ENCODE data around the gene CSRP1. TPM values are rescaled to one million over a fixed set of nuclear protein-coding genes. Genes with fewer than 3 reads are reported as not detected.

The CSRP1 gene
- total RNA-seq, 4 donors from 2014 or later = 913 to 2,516 (median 1,349) TPM

DNA sequence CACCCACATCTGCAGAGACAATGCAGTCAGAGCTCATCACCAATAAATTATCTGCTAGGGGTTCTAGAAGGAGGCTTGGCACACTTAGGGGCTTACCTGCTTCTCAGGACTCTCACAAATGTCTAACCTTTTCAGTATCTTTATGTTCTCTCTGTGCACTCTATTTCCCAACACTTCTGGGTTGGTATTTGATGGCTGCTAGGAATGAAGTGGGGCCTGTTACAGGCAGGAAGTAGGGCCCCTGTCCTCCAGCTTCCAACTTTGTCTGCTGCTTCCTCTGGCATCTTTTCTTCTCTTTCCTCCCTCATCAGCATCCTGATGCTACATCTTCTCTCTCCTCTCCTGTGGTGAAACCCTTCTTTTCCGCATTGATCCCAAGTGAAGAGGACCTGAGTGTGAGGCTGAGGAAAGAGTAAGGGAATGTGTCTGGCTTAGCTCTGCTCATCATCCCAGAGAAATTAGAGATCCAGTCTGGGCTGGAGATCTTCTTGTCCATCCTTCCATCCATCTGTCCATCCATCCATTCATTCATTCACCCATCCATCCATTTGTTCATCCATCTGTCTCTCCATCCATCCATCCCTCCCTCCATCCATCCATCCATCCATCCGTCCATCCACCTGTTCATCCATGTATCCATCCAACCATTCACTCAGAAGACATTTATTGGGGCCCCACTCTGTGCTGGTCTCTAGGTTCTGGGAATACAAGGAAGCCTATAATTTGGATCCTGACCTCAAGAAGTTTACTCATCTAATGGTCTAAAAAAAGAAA is 2.9 kb upstream of the CSRP1 start:
- Histone ChIP-seq H3K4me1 (peaks cover 4 to 12% of the 10 kb centered on the region in 2 donors), H3K27ac (peak overlapping the region; percentile 97 to 99)

DNA sequence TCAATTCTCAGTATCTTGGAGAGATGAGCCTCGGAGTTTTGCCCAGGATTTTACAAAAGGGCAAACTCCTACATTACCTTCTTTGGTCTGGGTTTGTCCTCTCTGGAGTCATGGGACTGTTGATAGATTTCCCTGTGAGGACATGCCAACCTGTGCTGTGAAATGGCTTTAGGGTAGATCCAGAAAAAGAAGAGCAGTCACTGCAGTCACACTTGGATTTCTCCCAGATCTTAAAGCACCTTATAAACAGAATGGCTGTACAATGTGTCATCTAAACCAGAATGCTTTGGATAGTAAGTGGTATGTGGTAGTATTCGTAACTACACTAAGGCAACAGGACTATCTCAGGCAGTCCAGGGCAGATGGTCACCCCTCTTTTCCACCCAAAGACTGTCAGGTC is 1.9 kb upstream of the CSRP1 start:
- TF ChIP-seq, protein P1, sequence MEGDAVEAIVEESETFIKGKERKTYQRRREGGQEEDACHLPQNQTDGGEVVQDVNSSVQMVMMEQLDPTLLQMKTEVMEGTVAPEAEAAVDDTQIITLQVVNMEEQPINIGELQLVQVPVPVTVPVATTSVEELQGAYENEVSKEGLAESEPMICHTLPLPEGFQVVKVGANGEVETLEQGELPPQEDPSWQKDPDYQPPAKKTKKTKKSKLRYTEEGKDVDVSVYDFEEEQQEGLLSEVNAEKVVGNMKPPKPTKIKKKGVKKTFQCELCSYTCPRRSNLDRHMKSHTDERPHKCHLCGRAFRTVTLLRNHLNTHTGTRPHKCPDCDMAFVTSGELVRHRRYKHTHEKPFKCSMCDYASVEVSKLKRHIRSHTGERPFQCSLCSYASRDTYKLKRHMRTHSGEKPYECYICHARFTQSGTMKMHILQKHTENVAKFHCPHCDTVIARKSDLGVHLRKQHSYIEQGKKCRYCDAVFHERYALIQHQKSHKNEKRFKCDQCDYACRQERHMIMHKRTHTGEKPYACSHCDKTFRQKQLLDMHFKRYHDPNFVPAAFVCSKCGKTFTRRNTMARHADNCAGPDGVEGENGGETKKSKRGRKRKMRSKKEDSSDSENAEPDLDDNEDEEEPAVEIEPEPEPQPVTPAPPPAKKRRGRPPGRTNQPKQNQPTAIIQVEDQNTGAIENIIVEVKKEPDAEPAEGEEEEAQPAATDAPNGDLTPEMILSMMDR (IDR thresholded peaks at IDR 0.05) = no peak
- no peak for TF ChIP-seq POLR2A (IDR thresholded peaks at IDR 0.05)
- no peak overlapping the region for H3K4me3 ChIP-seq
- no peaks in the 10 kb centered on the region for H3K9me3 ChIP-seq
- peak overlapping the region; percentile 97 to 99 for H3K27ac ChIP-seq
- peak in 1 of 2 donors; percentile 43 for DNase-seq
- intact Hi-C loops (cut with DNase I; ENCODE audit: low total_unique reads) = no loop called here
- no peaks in the 10 kb centered on the region for H3K36me3 ChIP-seq
- peaks cover 4 to 12% of the 10 kb centered on the region in 2 donors for H3K4me1 ChIP-seq
- no peaks in the 10 kb centered on the region for H3K27me3 ChIP-seq

More for the DNA sequence above, 2.9 kb upstream of the CSRP1 start:
- H3K4me3 ChIP-seq = no peak overlapping the region
- no peaks in the 10 kb centered on the region for H3K36me3 ChIP-seq
- DNase-seq = peak in 1 of 2 donors; percentile 27
- intact Hi-C loops (cut with DNase I; ENCODE audit: low total_unique reads) = loop anchor here (5.0 kb wide), 1 partner anchor 62 kb away; no protein-coding TSS in a partner anchor
- no peaks in the 10 kb centered on the region for H3K27me3 ChIP-seq
- TF ChIP-seq POLR2A (IDR thresholded peaks at IDR 0.05) = no peak
- TF ChIP-seq, protein P1 (IDR thresholded peaks at IDR 0.05) = no peak
- no peaks in the 10 kb centered on the region for H3K9me3 ChIP-seq

DNA sequence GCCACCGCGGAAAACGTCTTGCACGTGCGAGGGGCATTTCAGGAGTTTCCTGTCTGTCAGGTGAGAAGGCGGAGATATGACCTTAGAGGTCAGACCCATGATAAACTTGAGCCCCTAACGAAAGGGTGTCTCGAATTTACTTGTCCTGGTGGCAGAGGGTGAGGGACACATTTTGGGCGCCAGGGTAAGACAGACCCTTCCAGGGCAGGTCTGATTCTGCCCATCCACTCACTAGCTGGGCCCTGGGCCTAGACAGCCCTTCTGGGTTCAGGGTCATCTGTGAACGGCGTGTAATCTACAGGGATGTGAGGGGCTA is 395 bp upstream of the CSRP1 start:
- no peak for DNase-seq
- intact Hi-C loops (cut with DNase I; ENCODE audit: low total_unique reads) = no loop called here
- H3K4me1 ChIP-seq = peaks cover 4 to 12% of the 10 kb centered on the region in 2 donors
- no peaks in the 10 kb centered on the region for H3K27me3 ChIP-seq
- H3K9me3 ChIP-seq = no peaks in the 10 kb centered on the region
- TF ChIP-seq POLR2A (IDR thresholded peaks at IDR 0.05) = no peak
- TF ChIP-seq, protein P1 (IDR thresholded peaks at IDR 0.05) = no peak
- peak overlapping the region; percentile 97 to 99 for H3K27ac ChIP-seq
- no peaks in the 10 kb centered on the region for H3K36me3 ChIP-seq
- H3K4me3 ChIP-seq = peak overlapping the region; percentile 67 to 93

DNA sequence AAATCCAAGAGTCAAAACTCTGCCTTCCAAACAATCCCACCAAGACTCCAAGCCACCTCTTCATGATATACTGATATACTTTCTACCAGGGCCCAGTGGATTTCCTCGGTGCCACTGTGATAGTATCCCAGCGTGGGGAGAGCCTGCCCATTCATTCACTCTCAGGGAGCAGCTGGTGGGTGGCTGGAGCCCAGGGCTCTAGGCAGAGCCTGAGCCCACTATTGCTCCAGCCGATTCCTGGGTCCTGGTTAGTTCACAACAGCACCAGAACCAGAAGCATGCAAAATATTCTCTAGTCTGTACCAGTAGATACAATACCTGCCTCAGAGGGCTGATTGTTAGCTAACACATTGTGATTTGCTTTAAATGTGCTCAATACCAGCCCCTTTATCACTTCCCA is 831 bp downstream of the CSRP1 start:
- TF ChIP-seq, protein P1 (IDR thresholded peaks at IDR 0.05) = no peak
- no peak for TF ChIP-seq POLR2A (IDR thresholded peaks at IDR 0.05)
- Histone ChIP-seq H3K4me3 (peak overlapping the region; percentile 67 to 93), H3K4me1 (peaks cover 0 to 16% of the 10 kb centered on the region in 2 donors), H3K9me3 (no peaks in the 10 kb centered on the region), H3K36me3 (no peaks in the 10 kb centered on the region), H3K27ac (peak overlapping the region; percentile 97 to 99), H3K27me3 (no peaks in the 10 kb centered on the region)
- DNase-seq = peak in 1 of 2 donors; percentile 27
- intact Hi-C loops (cut with DNase I; ENCODE audit: low total_unique reads) = no loop called here

DNA sequence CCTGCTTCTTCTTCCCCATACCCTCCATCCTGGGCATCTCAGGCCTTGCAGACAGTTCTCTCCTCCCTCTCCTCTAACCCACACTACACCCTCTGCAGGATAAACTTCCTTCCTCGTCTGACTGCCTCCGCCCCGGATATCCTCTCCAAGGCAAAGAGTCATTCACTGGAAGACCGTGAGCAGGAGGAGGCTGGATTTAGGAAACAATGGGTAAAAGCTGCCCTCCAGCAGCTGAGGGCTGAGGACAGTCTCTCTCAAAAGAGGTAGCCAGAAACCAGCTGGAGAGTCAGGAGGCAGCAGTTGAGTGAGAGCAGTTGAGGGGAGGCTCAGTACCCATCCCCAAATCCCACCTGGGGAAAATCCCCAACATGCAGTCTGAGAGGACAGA is 1.4 kb downstream of the CSRP1 start:
- TF ChIP-seq, protein P1 (IDR thresholded peaks at IDR 0.05) = no peak
- peak in 1 of 2 donors; percentile 51 for TF ChIP-seq POLR2A (IDR thresholded peaks at IDR 0.05)
- Histone ChIP-seq H3K36me3 (no peaks in the 10 kb centered on the region), H3K27ac (peak overlapping the region; percentile 97 to 99), H3K4me1 (peaks cover 4 to 16% of the 10 kb centered on the region in 2 donors), H3K27me3 (no peaks in the 10 kb centered on the region), H3K9me3 (no peaks in the 10 kb centered on the region), H3K4me3 (peak overlapping the region; percentile 67 to 93)
- intact Hi-C loops (cut with DNase I; ENCODE audit: low total_unique reads) = no loop called here
- peak in 1 of 2 donors; percentile 55 for DNase-seq
